ENCODE data around the gene TTI1. TPM values are rescaled to one million over a fixed set of nuclear protein-coding genes. Genes with fewer than 3 reads are reported as not detected.

TTI1 gene
- total RNA-seq, 1 donor from 2014 or later, result 18.0 TPM

DNA sequence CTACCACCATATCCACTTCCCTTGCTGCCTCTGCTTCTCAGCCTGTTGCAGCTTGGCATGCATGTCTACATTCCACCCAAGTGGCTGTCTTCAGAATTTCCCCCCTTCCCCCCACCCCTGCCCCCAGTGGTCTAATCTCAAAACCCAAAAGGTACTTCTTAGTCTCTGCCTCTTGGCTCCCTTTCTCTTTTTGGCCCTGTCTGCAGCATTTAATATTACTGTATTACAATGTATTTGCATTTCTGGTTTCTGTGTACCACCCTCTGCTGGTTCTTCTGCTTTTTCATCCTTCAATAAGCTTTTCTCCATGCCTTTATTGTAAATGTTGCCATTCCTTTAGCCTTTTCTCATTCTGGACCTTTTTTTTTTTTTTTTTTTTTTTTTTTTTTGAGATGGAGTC lies 43.3 kb upstream of the TTI1 start:
- no peak for DNase-seq (ENCODE audit: low spot score in 2 of 2)
- Histone ChIP-seq H3K4me1 (peaks cover 18 to 34% of the 10 kb centered on the region in 2 donors), H3K9me3 (no peaks in the 10 kb centered on the region), H3K27ac (peak overlapping the region; percentile 86), H3K27me3 (no peaks in the 10 kb centered on the region), H3K4me3 (no peak overlapping the region), H3K36me3 (peaks cover under 1 to 14% of the 10 kb centered on the region in 2 donors)
- intact Hi-C loops (cut with DNase I), result no loop called here
- TF ChIP-seq, protein P1, sequence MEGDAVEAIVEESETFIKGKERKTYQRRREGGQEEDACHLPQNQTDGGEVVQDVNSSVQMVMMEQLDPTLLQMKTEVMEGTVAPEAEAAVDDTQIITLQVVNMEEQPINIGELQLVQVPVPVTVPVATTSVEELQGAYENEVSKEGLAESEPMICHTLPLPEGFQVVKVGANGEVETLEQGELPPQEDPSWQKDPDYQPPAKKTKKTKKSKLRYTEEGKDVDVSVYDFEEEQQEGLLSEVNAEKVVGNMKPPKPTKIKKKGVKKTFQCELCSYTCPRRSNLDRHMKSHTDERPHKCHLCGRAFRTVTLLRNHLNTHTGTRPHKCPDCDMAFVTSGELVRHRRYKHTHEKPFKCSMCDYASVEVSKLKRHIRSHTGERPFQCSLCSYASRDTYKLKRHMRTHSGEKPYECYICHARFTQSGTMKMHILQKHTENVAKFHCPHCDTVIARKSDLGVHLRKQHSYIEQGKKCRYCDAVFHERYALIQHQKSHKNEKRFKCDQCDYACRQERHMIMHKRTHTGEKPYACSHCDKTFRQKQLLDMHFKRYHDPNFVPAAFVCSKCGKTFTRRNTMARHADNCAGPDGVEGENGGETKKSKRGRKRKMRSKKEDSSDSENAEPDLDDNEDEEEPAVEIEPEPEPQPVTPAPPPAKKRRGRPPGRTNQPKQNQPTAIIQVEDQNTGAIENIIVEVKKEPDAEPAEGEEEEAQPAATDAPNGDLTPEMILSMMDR (IDR thresholded peaks at IDR 0.05), result no peak

DNA sequence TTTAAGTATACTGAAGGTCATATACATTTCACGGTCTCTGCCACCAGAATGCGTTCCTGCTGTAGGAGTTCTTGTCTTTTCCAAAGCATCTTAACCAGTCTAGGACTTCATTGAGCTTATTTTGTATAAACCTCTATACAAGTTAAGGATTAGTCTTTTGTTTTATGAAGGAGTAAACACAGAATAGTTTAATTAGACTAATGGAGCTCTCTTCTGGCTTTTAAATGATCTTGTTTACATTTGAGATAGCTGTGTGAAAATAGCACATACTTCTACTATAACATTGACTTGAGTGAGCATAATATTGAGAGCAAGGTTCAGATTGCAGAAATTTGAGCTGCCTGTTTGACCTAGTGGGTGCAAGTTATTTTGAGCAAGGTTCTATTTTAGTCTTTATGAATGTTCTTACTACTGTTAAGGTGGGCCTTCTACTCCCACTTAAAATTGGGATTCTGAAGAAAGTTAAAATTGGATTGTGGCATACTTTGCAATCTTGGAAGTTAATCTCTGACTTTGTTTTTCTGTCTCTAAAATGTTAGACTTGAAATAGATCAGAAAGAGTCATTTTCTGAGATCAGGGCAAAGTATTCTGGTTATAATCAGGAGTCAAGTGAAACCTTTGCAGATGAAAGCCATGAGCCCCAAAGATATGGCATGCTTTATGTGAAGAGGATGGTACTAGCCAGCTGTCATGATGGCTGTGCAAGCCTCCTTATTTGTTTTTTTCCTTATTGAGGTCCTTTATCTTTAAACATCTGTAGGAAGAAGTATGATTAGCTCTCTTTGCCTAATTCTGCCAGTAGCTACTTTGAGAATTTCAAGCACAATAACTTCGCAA lies 42.1 kb upstream of the TTI1 start:
- peak overlapping the region; percentile 86 for H3K27ac ChIP-seq
- no peaks in the 10 kb centered on the region for H3K27me3 ChIP-seq
- H3K36me3 ChIP-seq, result peaks cover 8 to 14% of the 10 kb centered on the region in 2 donors
- H3K4me1 ChIP-seq, result peaks cover 18 to 34% of the 10 kb centered on the region in 2 donors
- intact Hi-C loops (cut with DNase I), result loop anchor here (1.0 kb wide), 1 partner anchor 50 kb away; no protein-coding TSS in a partner anchor
- no peak overlapping the region for H3K4me3 ChIP-seq
- H3K9me3 ChIP-seq, result no peaks in the 10 kb centered on the region
- TF ChIP-seq, protein P1 (IDR thresholded peaks at IDR 0.05), result no peak
- DNase-seq (ENCODE audit: low spot score in 2 of 2), result no peak

DNA sequence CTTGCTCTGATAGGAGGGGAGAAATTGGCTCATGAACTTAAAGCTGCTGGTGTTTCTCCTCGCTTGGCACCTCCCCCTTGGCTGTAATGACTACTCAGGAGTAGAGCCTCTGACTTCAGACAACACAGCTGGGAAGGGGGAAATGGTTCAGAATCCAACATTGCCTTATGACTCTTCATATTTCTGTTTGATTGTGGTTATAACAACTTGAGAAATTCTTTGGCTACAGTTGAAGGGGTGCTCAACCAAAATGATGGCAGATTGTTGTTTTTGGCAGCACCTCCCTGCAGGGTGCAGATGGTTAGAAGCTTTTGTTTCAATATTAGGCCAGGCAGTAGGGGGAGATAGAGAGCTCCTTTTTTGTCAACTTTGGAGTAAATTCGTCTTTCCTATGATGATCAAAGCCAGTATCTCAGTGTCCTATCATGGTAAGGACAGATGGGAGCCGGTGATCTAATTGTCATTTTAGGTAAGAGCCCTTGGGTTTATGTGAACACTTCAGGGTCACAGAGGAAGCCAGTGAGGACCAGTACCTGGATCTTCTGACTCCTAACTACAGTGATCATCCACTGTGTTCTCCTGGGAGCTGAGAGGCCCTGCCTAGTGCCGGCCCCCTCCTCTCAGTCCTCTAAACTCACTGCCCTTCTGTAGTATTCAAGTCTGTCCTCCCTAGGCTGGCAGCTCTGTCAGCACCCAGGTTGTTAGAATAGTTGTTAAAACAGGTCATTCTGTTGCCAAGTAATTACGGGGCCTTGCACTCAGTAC lies 40.2 kb upstream of the TTI1 start:
- H3K4me3 ChIP-seq, result no peak overlapping the region
- peak overlapping the region; percentile 86 for H3K27ac ChIP-seq
- no peaks in the 10 kb centered on the region for H3K9me3 ChIP-seq
- peaks cover 13 to 22% of the 10 kb centered on the region in 2 donors for H3K36me3 ChIP-seq
- H3K27me3 ChIP-seq, result no peaks in the 10 kb centered on the region
- intact Hi-C loops (cut with DNase I), result loop anchor here (1.0 to 5.0 kb wide), 3 partner anchors 16 to 92 kb away; partner anchors contain the start of gene TGM2
- peaks cover 18 to 34% of the 10 kb centered on the region in 2 donors for H3K4me1 ChIP-seq
- TF ChIP-seq, protein P1 (IDR thresholded peaks at IDR 0.05), result peak; percentile 64 to 88 (median 80)
- DNase-seq (ENCODE audit: low spot score in 2 of 2), result peak in 1 of 2 donors; percentile 86

DNA sequence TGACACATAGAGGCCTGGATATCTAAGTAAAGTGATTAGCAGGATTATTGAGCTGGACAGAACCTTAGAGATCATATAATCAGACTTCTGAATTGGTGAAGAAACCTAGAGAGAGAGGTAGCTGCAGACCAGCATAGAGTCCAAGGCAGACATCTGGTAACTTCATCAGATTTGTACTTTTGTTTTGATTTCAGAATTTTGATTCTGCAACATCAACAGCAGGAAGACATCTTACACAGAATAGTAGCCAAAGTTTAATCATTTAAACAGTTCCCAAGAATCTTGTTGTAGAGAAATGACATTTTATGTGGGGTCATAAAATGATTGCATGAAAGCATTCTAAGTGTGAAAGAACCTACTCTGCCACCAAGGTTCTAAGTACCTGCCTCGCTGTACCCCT lies 39.6 kb upstream of the TTI1 start:
- peak overlapping the region; percentile 67 to 86 for H3K27ac ChIP-seq

More for the DNA sequence above, 39.6 kb upstream of the TTI1 start:
- no peak for DNase-seq (ENCODE audit: low spot score in 2 of 2)
- H3K4me1 ChIP-seq, result peaks cover 18 to 34% of the 10 kb centered on the region in 2 donors
- TF ChIP-seq, protein P1 (IDR thresholded peaks at IDR 0.05), result no peak
- intact Hi-C loops (cut with DNase I), result loop anchor here (1.0 to 5.0 kb wide), 3 partner anchors 16 to 92 kb away; partner anchors contain the start of gene TGM2
- H3K36me3 ChIP-seq, result peaks cover 19 to 28% of the 10 kb centered on the region in 2 donors
- no peaks in the 10 kb centered on the region for H3K9me3 ChIP-seq
- H3K27me3 ChIP-seq, result no peaks in the 10 kb centered on the region
- H3K4me3 ChIP-seq, result no peak overlapping the region

Data from ascending aorta (tissue), 2 donors.